ENCODE results near the gene ERO1A. TPM values are rescaled to one million over a fixed set of nuclear protein-coding genes. Genes with fewer than 3 reads are reported as not detected.
A peak's percentile ranks its signal among the peaks of the same experiment; 100 is the strongest.

ERO1A gene
- total RNA-seq, 1 experiment from 2014 or later = 97.3 TPM

DNA sequence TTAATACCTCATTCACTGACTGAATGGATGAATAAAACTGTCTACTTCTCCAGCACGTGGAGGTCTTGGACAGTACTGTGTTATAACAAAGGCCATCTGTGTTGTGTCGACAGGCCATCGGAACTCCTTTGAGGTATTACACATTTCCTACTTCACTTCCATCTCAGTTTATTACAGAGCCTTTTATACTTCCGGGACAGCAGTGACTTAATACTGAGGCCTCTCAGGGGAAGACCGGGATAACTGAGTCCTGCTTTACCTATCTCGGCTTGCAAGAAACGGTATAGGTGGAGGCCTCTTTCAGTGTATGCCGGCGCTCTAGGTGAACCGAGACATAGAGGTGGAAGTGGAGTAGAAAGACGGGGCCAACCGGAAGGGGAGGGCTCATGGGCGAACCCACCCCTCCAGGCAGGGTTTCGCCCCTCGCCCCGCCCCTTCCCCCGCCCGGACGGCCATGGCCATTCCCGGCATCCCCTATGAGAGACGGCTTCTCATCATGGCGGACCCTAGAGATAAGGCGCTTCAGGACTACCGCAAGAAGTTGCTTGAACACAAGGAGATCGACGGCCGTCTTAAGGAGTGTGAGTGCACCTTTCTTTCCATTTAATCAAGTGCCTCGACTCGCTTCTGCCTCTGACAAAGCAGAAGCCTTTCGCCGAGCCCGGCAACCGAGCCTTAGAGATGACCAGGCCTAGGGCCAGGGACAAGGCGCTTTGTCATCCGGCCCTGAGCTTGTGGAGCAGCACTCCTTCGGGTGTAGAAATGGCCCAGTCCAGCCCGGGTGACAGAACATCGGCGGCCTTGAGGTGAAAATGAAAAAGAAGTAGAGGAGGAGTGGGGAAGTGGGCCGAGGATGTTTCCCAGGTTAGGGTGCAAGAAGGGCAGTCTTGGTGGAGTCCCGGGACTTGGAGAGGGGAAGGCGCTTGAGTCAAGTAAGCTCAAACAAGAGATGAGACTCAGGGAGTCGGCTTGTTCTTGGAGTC, 11.7 kb upstream of the ERO1A start, which contains the start of gene PSMC6:
Gene PSMC6, plus strand, starts transcription at position 477 of the 983 bp plus-strand sequence. Its CDS starts 20 bp downstream, at position 497.
- Histone ChIP-seq H3K79me2 (ENCODE audit: low read length) (peaks cover 49% of the 10 kb centered on the region), H3K9ac (ENCODE audit: low read length) (peak within 1 kb of the TSS; percentile 84), H3K27me3 (ENCODE audit: low read length) (no peaks in the 10 kb centered on the region), H4K20me1 (ENCODE audit: insufficient read depth, low read depth, low read length) (peaks cover 9% of the 10 kb centered on the region; the same call in 1 of the 2 replicates), H3K4me1 (ENCODE audit: low read length) (peaks cover 45% of the 10 kb centered on the region), H3K4me3 (ENCODE audit: low read length) (peak within 1 kb of the TSS; percentile 80), H2AFZ (ENCODE audit: low read length) (peak within 1 kb of the TSS; percentile 49), H3K27ac (ENCODE audit: low read length) (peak within 1 kb of the TSS; percentile 50), H3K4me2 (ENCODE audit: low read depth, low read length, poor library complexity, severe bottlenecking) (peak within 1 kb of the TSS; percentile 83), H3K9me3 (ENCODE audit: low read length) (no peaks in the 10 kb centered on the region), H3K9me2 (replicated peaks; ENCODE audit: insufficient read depth, low read length) (no peaks in the 10 kb centered on the region), H3K36me3 (ENCODE audit: insufficient read depth, low read length) (peaks cover 38% of the 10 kb centered on the region)
- peak; percentile 99 for DNase-seq

DNA sequence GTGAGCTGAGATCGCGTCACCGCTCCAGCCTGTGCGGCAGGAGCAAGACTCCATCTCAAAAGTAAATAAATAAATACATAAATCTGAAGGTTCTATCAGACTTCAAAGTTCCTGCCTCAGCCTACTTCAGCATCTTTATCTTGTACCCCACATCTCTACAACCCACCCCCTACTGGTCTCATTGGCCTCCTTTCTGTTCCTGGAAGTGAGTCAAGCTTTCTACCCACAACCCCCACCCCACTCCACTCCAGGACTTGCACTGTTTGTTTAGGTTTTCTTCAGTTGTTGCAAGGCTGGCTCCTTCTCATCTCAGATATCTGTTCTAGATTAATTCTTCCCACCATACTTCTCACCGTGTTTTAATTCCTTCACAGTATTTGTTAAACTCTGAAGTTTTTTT, 10.9 kb upstream of the ERO1A start:
- Histone ChIP-seq H3K9ac (ENCODE audit: low read length) (peak overlapping the region; percentile 65), H4K20me1 (ENCODE audit: insufficient read depth, low read depth, low read length) (peaks cover 9% of the 10 kb centered on the region; the same call in 1 of the 2 replicates), H3K27me3 (ENCODE audit: low read length) (no peaks in the 10 kb centered on the region), H2AFZ (ENCODE audit: low read length) (peak overlapping the region; percentile 42), H3K4me1 (ENCODE audit: low read length) (peaks cover 37% of the 10 kb centered on the region), H3K79me2 (ENCODE audit: low read length) (peaks cover 41% of the 10 kb centered on the region), H3K27ac (ENCODE audit: low read length) (peak overlapping the region; percentile 50), H3K9me2 (replicated peaks; ENCODE audit: insufficient read depth, low read length) (no peaks in the 10 kb centered on the region), H3K4me2 (ENCODE audit: low read depth, low read length, poor library complexity, severe bottlenecking) (peak overlapping the region; percentile 83), H3K36me3 (ENCODE audit: insufficient read depth, low read length) (peaks cover 30% of the 10 kb centered on the region), H3K4me3 (ENCODE audit: low read length) (peak overlapping the region; percentile 80), H3K9me3 (ENCODE audit: low read length) (no peaks in the 10 kb centered on the region)
- DNase-seq = peak; percentile 58

DNA sequence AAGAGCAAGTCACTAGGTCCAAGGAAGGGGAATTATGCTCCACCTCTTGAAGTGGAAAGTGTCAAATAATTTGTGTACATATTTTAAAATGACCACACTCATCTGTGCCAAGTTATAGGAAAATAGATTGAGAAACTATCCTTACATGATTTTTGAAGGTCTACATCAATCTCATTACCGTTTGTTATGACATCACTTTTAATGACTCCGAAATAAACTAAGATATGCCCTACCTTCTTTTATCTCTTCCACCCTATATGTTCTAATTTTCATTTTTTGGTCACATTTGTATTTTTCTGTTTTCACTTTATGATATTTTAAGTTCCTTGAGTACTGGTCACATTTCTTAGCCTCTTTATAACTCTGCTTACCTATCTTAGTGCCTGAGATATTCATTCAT, 8.3 kb upstream of the ERO1A start:
- Histone ChIP-seq H2AFZ (ENCODE audit: low read length) (no peak overlapping the region), H3K9me2 (replicated peaks; ENCODE audit: insufficient read depth, low read length) (no peaks in the 10 kb centered on the region), H3K36me3 (ENCODE audit: insufficient read depth, low read length) (peaks cover 6% of the 10 kb centered on the region; the same call in 1 of the 2 replicates), H3K4me2 (ENCODE audit: low read depth, low read length, poor library complexity, severe bottlenecking) (no peak overlapping the region), H3K4me1 (ENCODE audit: low read length) (peaks cover 19% of the 10 kb centered on the region), H3K27ac (ENCODE audit: low read length) (no peak overlapping the region), H3K4me3 (ENCODE audit: low read length) (no peak overlapping the region), H3K79me2 (ENCODE audit: low read length) (peaks cover 16% of the 10 kb centered on the region), H3K9me3 (ENCODE audit: low read length) (no peaks in the 10 kb centered on the region), H4K20me1 (ENCODE audit: insufficient read depth, low read depth, low read length) (peaks cover 9% of the 10 kb centered on the region; the same call in 1 of the 2 replicates), H3K27me3 (ENCODE audit: low read length) (no peaks in the 10 kb centered on the region), H3K9ac (ENCODE audit: low read length) (no peak overlapping the region)
- no peak for DNase-seq

DNA sequence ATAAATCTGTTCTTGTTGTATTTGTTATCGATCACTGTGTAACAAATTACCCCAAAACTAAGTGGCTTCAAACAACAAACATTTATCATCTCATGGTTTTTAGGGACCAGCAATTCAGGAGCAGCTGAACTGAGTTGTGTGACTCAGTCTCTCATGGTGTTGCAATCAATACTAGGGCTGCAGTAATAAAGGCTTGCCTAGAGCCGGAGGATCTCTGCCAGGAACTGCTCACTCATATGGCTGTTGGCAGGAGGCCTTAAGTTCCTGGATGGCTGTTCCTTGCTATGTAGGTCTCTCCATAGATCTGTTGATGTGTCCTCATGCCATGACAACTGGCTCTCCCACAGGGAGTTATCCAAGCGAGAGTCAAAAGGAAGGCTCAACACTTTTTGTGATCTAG, 7.9 kb upstream of the ERO1A start:
- Histone ChIP-seq H3K9me2 (replicated peaks; ENCODE audit: insufficient read depth, low read length) (no peaks in the 10 kb centered on the region), H3K4me1 (ENCODE audit: low read length) (peaks cover 14% of the 10 kb centered on the region), H3K27me3 (ENCODE audit: low read length) (no peaks in the 10 kb centered on the region), H3K4me3 (ENCODE audit: low read length) (no peak overlapping the region), H3K79me2 (ENCODE audit: low read length) (peaks cover 12% of the 10 kb centered on the region), H4K20me1 (ENCODE audit: insufficient read depth, low read depth, low read length) (peaks cover 7% of the 10 kb centered on the region; the same call in 1 of the 2 replicates), H3K4me2 (ENCODE audit: low read depth, low read length, poor library complexity, severe bottlenecking) (no peak overlapping the region), H3K27ac (ENCODE audit: low read length) (no peak overlapping the region), H3K36me3 (ENCODE audit: insufficient read depth, low read length) (peaks cover 1% of the 10 kb centered on the region; the same call in 1 of the 2 replicates), H3K9me3 (ENCODE audit: low read length) (no peaks in the 10 kb centered on the region), H3K9ac (ENCODE audit: low read length) (no peak overlapping the region), H2AFZ (ENCODE audit: low read length) (no peak overlapping the region)
- DNase-seq = no peak

DNA sequence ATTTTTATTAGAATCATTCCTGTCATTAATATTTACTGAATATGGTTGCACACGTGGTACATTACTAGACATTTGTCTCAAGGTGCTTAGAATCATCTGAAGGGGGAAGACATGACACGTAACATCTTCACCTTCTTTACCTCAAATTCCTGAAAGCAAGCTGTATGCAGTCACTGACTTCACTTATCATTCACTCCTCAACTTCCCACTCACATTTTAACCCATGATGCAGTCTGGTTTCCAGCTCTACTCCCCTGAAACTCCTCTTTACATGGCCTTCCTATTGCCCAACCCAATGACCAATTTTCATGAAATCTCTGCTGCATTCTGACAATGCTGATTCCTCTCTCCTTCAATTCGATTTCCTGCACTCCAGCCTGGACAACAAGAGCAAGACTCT, 5.9 kb upstream of the ERO1A start:
- H3K27ac ChIP-seq (ENCODE audit: low read length) = no peak overlapping the region
- H2AFZ ChIP-seq (ENCODE audit: low read length) = no peak overlapping the region
- no peak overlapping the region for H3K4me2 ChIP-seq (ENCODE audit: low read depth, low read length, poor library complexity, severe bottlenecking)

DNA sequence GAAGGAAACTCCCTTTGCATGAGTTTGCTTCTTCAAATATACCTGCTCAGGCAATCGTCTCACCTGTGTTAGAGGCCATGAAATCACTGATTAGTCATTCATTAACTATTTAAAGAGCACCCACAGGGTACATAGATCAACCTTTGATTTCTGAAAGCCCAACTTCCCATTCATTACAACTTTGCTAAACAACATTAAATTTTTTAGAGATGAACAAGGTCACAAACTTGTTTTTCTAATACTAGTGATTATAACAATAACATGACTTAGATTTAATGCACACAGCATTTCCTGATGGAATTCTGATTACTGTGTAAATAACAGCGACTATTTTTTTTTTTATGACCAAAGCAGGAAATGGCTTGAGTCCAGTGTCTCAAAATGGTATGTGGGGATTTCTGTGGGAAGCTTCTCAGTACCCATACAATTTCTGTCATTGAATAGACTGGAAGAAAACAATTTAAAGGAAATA, 5.4 kb upstream of the ERO1A start:
- Histone ChIP-seq H3K9me3 (ENCODE audit: low read length) (no peaks in the 10 kb centered on the region), H4K20me1 (ENCODE audit: insufficient read depth, low read depth, low read length) (no peaks in the 10 kb centered on the region), H3K79me2 (ENCODE audit: low read length) (no peaks in the 10 kb centered on the region), H3K9me2 (replicated peaks; ENCODE audit: insufficient read depth, low read length) (no peaks in the 10 kb centered on the region), H2AFZ (ENCODE audit: low read length) (no peak overlapping the region), H3K36me3 (ENCODE audit: insufficient read depth, low read length) (no peaks in the 10 kb centered on the region), H3K27me3 (ENCODE audit: low read length) (no peaks in the 10 kb centered on the region), H3K9ac (ENCODE audit: low read length) (no peak overlapping the region), H3K27ac (ENCODE audit: low read length) (no peak overlapping the region), H3K4me2 (ENCODE audit: low read depth, low read length, poor library complexity, severe bottlenecking) (no peak overlapping the region), H3K4me3 (ENCODE audit: low read length) (no peak overlapping the region), H3K4me1 (ENCODE audit: low read length) (peaks cover 8% of the 10 kb centered on the region)
- no peak for DNase-seq

More for the DNA sequence above, 5.9 kb upstream of the ERO1A start:
- Histone ChIP-seq H3K79me2 (ENCODE audit: low read length) (no peaks in the 10 kb centered on the region), H3K9ac (ENCODE audit: low read length) (no peak overlapping the region), H3K27me3 (ENCODE audit: low read length) (no peaks in the 10 kb centered on the region), H3K4me1 (ENCODE audit: low read length) (peaks cover 6% of the 10 kb centered on the region), H4K20me1 (ENCODE audit: insufficient read depth, low read depth, low read length) (no peaks in the 10 kb centered on the region), H3K4me3 (ENCODE audit: low read length) (no peak overlapping the region), H3K9me2 (replicated peaks; ENCODE audit: insufficient read depth, low read length) (no peaks in the 10 kb centered on the region), H3K9me3 (ENCODE audit: low read length) (no peaks in the 10 kb centered on the region), H3K36me3 (ENCODE audit: insufficient read depth, low read length) (no peaks in the 10 kb centered on the region)
- no peak for DNase-seq

DNA sequence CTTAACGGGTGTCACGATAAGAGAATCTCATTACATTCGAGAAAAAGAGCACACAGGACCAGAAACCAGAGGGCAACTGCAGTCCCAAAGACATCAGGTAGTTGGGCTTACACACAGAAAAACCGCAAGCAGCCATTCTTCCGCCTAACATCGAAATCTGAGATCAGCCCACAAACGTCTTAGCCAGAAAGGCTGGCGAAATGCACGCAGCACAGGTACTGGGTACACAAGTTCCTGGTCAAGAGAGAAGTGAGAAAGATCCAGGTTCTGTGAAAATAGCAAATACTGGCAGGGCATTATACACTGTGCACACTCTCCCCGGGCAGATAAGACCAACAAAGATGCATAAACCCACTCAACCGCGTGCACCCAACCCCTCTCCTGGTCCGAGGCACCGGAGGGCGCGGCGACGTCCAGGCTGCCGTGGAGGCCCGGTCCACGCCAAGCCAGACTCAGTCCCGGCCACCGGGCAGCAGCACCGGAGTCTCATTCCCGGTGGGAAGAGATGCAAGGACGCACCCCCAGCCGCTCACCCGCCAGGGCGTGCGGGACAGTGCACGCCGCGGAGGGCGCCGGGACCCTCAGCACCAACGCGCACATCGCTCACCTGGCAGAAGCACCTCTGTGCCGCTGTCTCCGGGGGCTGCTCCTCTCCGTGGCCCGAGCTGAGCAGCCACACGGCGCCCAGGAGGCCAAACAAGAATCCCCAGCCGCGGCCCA, 437 bp downstream of the ERO1A start:
- H4K20me1 ChIP-seq (ENCODE audit: insufficient read depth, low read depth, low read length) = peaks cover 21% of the 10 kb centered on the region
- no peaks in the 10 kb centered on the region for H3K27me3 ChIP-seq (ENCODE audit: low read length)
- H2AFZ ChIP-seq (ENCODE audit: low read length) = peak overlapping the region; percentile 94
- peak; percentile 88 for DNase-seq
- peaks cover 54% of the 10 kb centered on the region for H3K79me2 ChIP-seq (ENCODE audit: low read length)
- H3K36me3 ChIP-seq (ENCODE audit: insufficient read depth, low read length) = no peaks in the 10 kb centered on the region
- peak overlapping the region; percentile 83 for H3K9ac ChIP-seq (ENCODE audit: low read length)
- H3K27ac ChIP-seq (ENCODE audit: low read length) = peak overlapping the region; percentile 2
- no peaks in the 10 kb centered on the region for H3K9me3 ChIP-seq (ENCODE audit: low read length)
- H3K9me2 ChIP-seq (replicated peaks; ENCODE audit: insufficient read depth, low read length) = no peaks in the 10 kb centered on the region
- peak overlapping the region; percentile 78 for H3K4me2 ChIP-seq (ENCODE audit: low read depth, low read length, poor library complexity, severe bottlenecking)
- H3K4me1 ChIP-seq (ENCODE audit: low read length) = peaks cover 33% of the 10 kb centered on the region
- H3K4me3 ChIP-seq (ENCODE audit: low read length) = peak overlapping the region; percentile 93
